OCI-LY3 (cell line): ENCODE data around the gene CLSTN2.

ENCODE experiments used
- H2AFZ ChIP-seq: fragments of 200-600, 300-600 bp; shearing (Covaris generic); 2 replicates; pipeline ENCODE4 v1.6.0; 2014; ENCODE audit warnings: antibody characterized with exemption, low read depth, low read length
- H3K27ac ChIP-seq: fragments of 200-600, 300-600 bp; sonication (generic); 2 replicates; pipeline ENCODE4 v1.5.1; 2014; ENCODE audit warnings: mild to moderate bottlenecking, low read length, moderate library complexity, mixed read lengths
- H3K27me3 ChIP-seq: fragments of 200-600, 300-600 bp; sonication (generic); 2 replicates; pipeline ENCODE4 v1.6.1; 2014; ENCODE audit warnings: low read depth, low read length, mixed read lengths
- H3K36me3 ChIP-seq: fragments of 200-600, 300-600 bp; sonication (generic); replicated peaks from 2 replicates; pipeline ENCODE3; 2014; ENCODE audit warnings: low read depth, low read length, mixed read lengths
- H3K4me1 ChIP-seq: fragments of 300-600, 200-600 bp; sonication (generic); 2 replicates; pipeline ENCODE4 v1.6.1; 2014; ENCODE audit warnings: low read length, mixed read lengths
- H3K4me2 ChIP-seq: fragments of 200-600, 300-600 bp; sonication (generic); 2 replicates; pipeline ENCODE4 v1.6.1; 2014; ENCODE audit warnings: low read length, mixed read lengths
- H3K4me3 ChIP-seq: fragments of 300-600, 200-600 bp; sonication (generic); 2 replicates; pipeline ENCODE4 v1.5.1; 2014; ENCODE audit warnings: antibody characterized with exemption, mild to moderate bottlenecking, low read length, moderate library complexity
- H3K79me2 ChIP-seq: fragments of 300-600, 200-600 bp; shearing (Covaris generic); 2 replicates; pipeline ENCODE4 v1.6.1; 2014; ENCODE audit warnings: mild to moderate bottlenecking, low read length, mixed read lengths
- H3K9ac ChIP-seq: fragments of 300-600, 200-600 bp; shearing (Covaris generic); 2 replicates; pipeline ENCODE4 v1.6.0; 2014; ENCODE audit warnings: mild to moderate bottlenecking, low read length, moderate library complexity
- H3K9me3 ChIP-seq: fragments of 200-600, 300-600 bp; shearing (Covaris generic); 2 replicates; pipeline ENCODE4 v1.6.1; 2014; ENCODE audit warnings: low read length, mixed read lengths; ENCODE audit not compliant: insufficient read depth
- H4K20me1 ChIP-seq: fragments of 200-600, 300-600 bp; sonication (generic); 2 replicates; pipeline ENCODE4 v1.6.1; 2016; ENCODE audit warnings: low read length, mixed read lengths; ENCODE audit not compliant: insufficient read depth
- EZH2phosphoT487 ChIP-seq: fragments of 200-600 bp; shearing (Covaris generic); IDR thresholded peaks from 2 replicates; pipeline ENCODE4 v1.6.1; 2018; ENCODE audit warnings: antibody characterized with exemption, mixed run types, low read depth
- TF ChIP-seq, protein P1 (sequence below): fragments of 200-600, 300-600 bp; sonication (generic); IDR thresholded peaks from 2 replicates; pipeline ENCODE4 v1.5.1; 2014; ENCODE audit warnings: antibody characterized with exemption, low read length, low read depth

The CLSTN2 gene

GRCh38 chr3:140258222-140258724, 323.3 kb downstream of the CLSTN2 start:
- Histone ChIP-seq H3K36me3 (no peaks in the 10 kb centered on the region), H3K27ac (no peak overlapping the region), H3K9me3 (no peaks in the 10 kb centered on the region), H3K79me2 (no peaks in the 10 kb centered on the region), H3K9ac (no peak overlapping the region), H3K4me3 (no peak overlapping the region), H2AFZ (no peak overlapping the region), H3K27me3 (no peaks in the 10 kb centered on the region), H3K4me2 (no peak overlapping the region), H3K4me1 (no peaks in the 10 kb centered on the region), H4K20me1 (no peaks in the 10 kb centered on the region)
- TF ChIP-seq EZH2phosphoT487: no peak
- TF ChIP-seq, protein P1, sequence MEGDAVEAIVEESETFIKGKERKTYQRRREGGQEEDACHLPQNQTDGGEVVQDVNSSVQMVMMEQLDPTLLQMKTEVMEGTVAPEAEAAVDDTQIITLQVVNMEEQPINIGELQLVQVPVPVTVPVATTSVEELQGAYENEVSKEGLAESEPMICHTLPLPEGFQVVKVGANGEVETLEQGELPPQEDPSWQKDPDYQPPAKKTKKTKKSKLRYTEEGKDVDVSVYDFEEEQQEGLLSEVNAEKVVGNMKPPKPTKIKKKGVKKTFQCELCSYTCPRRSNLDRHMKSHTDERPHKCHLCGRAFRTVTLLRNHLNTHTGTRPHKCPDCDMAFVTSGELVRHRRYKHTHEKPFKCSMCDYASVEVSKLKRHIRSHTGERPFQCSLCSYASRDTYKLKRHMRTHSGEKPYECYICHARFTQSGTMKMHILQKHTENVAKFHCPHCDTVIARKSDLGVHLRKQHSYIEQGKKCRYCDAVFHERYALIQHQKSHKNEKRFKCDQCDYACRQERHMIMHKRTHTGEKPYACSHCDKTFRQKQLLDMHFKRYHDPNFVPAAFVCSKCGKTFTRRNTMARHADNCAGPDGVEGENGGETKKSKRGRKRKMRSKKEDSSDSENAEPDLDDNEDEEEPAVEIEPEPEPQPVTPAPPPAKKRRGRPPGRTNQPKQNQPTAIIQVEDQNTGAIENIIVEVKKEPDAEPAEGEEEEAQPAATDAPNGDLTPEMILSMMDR: no peak

GRCh38 chr3:140265302-140265701, 330.3 kb downstream of the CLSTN2 start:
- Histone ChIP-seq H2AFZ (no peak overlapping the region), H3K9me3 (no peaks in the 10 kb centered on the region), H3K79me2 (no peaks in the 10 kb centered on the region), H3K4me1 (no peaks in the 10 kb centered on the region), H3K4me3 (no peak overlapping the region), H3K36me3 (no peaks in the 10 kb centered on the region), H3K27me3 (peaks cover 22% of the 10 kb centered on the region; the same call in 1 of the 2 replicates), H3K27ac (no peak overlapping the region), H4K20me1 (no peaks in the 10 kb centered on the region), H3K4me2 (no peak overlapping the region), H3K9ac (no peak overlapping the region)
- TF ChIP-seq, protein P1: no peak
- TF ChIP-seq EZH2phosphoT487: no peak

DNA sequence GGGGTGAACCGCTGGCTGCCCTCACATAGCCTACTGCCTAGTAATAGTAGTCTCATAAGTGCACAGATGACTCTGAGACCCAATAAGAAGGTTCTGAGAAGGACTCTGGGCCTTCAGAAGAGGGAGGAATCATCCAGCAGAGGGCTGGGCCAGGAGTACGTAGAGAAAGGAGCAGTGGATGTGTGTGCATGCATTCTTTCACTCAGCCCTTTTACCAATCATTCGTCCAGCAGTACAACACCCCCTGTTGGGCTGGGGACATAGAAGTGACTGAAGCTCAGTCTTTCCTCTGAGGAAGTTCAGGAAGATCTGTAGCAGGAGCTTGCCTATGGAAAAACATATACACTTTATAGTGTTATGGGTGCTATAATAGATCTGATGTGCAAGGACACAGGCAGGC, 333.1 kb downstream of the CLSTN2 start:
- peaks cover 25% of the 10 kb centered on the region; the same call in 1 of the 2 replicates for H3K27me3 ChIP-seq
- no peak overlapping the region for H3K4me3 ChIP-seq
- H3K36me3 ChIP-seq: no peaks in the 10 kb centered on the region
- H3K27ac ChIP-seq: no peak overlapping the region
- H3K4me1 ChIP-seq: no peaks in the 10 kb centered on the region
- TF ChIP-seq EZH2phosphoT487: no peak
- TF ChIP-seq, protein P1: no peak
- H2AFZ ChIP-seq: no peak overlapping the region
- no peak overlapping the region for H3K9ac ChIP-seq
- H4K20me1 ChIP-seq: no peaks in the 10 kb centered on the region
- no peak overlapping the region for H3K4me2 ChIP-seq
- no peaks in the 10 kb centered on the region for H3K79me2 ChIP-seq
- no peaks in the 10 kb centered on the region for H3K9me3 ChIP-seq

- Histone ChIP-seq H3K4me2 (no peak overlapping the region), H4K20me1 (no peaks in the 10 kb centered on the region), H2AFZ (no peak overlapping the region), H3K79me2 (no peaks in the 10 kb centered on the region), H3K36me3 (no peaks in the 10 kb centered on the region), H3K4me3 (no peak overlapping the region), H3K27me3 (peaks cover 25% of the 10 kb centered on the region; the same call in 1 of the 2 replicates), H3K9ac (no peak overlapping the region), H3K27ac (no peak overlapping the region), H3K4me1 (no peaks in the 10 kb centered on the region), H3K9me3 (no peaks in the 10 kb centered on the region)
- TF ChIP-seq, protein P1: no peak
- no peak for TF ChIP-seq EZH2phosphoT487
Measured at GRCh38 chr3:140268610-140269009, 333.6 kb downstream of the CLSTN2 start.
